Measurements from ENCODE around the gene ACKR2. TPM values are rescaled to one million over a fixed set of nuclear protein-coding genes. Genes with fewer than 3 reads are reported as not detected.

ACKR2 gene
- total and polyA plus RNA-seq, 2 experiments from 2014 or later: 0.35 TPM; not detected in 1

DNA sequence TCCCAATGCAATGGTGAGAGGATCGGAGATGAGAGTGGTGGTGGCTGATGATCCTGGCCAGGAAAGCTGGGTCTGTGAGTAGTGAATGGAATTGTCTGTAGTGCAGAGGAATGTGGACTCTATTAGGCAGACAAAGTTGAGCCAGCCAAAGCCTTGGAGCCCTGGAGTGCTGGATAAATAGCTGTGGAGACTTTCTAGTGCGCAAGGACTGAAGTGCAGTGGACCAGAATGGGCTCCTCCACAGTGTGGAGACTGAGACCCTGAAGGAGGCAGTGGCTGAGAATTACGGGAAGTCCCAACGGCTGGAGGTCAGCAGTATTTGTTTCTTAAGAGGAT is 97.6 kb downstream of the ACKR2 start (continued):
- TF ChIP-seq, protein P1, sequence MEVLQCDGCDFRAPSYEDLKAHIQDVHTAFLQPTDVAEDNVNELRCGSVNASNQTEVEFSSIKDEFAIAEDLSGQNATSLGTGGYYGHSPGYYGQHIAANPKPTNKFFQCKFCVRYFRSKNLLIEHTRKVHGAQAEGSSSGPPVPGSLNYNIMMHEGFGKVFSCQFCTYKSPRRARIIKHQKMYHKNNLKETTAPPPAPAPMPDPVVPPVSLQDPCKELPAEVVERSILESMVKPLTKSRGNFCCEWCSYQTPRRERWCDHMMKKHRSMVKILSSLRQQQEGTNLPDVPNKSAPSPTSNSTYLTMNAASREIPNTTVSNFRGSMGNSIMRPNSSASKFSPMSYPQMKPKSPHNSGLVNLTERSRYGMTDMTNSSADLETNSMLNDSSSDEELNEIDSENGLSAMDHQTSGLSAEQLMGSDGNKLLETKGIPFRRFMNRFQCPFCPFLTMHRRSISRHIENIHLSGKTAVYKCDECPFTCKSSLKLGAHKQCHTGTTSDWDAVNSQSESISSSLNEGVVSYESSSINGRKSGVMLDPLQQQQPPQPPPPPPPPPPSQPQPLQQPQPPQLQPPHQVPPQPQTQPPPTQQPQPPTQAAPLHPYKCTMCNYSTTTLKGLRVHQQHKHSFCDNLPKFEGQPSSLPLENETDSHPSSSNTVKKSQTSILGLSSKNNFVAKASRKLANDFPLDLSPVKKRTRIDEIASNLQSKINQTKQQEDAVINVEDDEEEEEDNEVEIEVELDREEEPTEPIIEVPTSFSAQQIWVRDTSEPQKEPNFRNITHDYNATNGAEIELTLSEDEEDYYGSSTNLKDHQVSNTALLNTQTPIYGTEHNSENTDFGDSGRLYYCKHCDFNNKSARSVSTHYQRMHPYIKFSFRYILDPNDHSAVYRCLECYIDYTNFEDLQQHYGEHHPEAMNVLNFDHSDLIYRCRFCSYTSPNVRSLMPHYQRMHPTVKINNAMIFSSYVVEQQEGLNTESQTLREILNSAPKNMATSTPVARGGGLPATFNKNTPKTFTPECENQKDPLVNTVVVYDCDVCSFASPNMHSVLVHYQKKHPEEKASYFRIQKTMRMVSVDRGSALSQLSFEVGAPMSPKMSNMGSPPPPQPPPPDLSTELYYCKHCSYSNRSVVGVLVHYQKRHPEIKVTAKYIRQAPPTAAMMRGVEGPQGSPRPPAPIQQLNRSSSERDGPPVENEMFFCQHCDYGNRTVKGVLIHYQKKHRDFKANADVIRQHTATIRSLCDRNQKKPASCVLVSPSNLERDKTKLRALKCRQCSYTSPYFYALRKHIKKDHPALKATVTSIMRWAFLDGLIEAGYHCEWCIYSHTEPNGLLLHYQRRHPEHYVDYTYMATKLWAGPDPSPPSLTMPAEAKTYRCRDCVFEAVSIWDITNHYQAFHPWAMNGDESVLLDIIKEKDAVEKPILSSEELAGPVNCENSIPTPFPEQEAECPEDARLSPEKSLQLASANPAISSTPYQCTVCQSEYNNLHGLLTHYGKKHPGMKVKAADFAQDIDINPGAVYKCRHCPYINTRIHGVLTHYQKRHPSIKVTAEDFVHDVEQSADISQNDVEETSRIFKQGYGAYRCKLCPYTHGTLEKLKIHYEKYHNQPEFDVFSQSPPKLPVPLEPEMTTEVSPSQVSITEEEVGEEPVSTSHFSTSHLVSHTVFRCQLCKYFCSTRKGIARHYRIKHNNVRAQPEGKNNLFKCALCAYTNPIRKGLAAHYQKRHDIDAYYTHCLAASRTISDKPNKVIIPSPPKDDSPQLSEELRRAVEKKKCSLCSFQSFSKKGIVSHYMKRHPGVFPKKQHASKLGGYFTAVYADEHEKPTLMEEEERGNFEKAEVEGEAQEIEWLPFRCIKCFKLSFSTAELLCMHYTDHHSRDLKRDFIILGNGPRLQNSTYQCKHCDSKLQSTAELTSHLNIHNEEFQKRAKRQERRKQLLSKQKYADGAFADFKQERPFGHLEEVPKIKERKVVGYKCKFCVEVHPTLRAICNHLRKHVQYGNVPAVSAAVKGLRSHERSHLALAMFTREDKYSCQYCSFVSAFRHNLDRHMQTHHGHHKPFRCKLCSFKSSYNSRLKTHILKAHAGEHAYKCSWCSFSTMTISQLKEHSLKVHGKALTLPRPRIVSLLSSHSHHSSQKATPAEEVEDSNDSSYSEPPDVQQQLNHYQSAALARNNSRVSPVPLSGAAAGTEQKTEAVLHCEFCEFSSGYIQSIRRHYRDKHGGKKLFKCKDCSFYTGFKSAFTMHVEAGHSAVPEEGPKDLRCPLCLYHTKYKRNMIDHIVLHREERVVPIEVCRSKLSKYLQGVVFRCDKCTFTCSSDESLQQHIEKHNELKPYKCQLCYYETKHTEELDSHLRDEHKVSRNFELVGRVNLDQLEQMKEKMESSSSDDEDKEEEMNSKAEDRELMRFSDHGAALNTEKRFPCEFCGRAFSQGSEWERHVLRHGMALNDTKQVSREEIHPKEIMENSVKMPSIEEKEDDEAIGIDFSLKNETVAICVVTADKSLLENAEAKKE (CRISPR knock-in tag; IDR thresholded peaks at IDR 0.05): no peak
- no peak for TF ChIP-seq NANOG (IDR thresholded peaks at IDR 0.05; ENCODE audit: borderline replicate concordance)
- TF ChIP-seq, protein P2, sequence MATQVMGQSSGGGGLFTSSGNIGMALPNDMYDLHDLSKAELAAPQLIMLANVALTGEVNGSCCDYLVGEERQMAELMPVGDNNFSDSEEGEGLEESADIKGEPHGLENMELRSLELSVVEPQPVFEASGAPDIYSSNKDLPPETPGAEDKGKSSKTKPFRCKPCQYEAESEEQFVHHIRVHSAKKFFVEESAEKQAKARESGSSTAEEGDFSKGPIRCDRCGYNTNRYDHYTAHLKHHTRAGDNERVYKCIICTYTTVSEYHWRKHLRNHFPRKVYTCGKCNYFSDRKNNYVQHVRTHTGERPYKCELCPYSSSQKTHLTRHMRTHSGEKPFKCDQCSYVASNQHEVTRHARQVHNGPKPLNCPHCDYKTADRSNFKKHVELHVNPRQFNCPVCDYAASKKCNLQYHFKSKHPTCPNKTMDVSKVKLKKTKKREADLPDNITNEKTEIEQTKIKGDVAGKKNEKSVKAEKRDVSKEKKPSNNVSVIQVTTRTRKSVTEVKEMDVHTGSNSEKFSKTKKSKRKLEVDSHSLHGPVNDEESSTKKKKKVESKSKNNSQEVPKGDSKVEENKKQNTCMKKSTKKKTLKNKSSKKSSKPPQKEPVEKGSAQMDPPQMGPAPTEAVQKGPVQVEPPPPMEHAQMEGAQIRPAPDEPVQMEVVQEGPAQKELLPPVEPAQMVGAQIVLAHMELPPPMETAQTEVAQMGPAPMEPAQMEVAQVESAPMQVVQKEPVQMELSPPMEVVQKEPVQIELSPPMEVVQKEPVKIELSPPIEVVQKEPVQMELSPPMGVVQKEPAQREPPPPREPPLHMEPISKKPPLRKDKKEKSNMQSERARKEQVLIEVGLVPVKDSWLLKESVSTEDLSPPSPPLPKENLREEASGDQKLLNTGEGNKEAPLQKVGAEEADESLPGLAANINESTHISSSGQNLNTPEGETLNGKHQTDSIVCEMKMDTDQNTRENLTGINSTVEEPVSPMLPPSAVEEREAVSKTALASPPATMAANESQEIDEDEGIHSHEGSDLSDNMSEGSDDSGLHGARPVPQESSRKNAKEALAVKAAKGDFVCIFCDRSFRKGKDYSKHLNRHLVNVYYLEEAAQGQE (IDR thresholded peaks at IDR 0.05; ENCODE audit: unreplicated experiment): no peak
- no peak for TF ChIP-seq POLR2AphosphoS5 (IDR thresholded peaks at IDR 0.05; ENCODE audit: low read depth)
- TF ChIP-seq, protein P3, sequence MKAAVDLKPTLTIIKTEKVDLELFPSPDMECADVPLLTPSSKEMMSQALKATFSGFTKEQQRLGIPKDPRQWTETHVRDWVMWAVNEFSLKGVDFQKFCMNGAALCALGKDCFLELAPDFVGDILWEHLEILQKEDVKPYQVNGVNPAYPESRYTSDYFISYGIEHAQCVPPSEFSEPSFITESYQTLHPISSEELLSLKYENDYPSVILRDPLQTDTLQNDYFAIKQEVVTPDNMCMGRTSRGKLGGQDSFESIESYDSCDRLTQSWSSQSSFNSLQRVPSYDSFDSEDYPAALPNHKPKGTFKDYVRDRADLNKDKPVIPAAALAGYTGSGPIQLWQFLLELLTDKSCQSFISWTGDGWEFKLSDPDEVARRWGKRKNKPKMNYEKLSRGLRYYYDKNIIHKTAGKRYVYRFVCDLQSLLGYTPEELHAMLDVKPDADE (IDR thresholded peaks at IDR 0.05): no peak

All from GM23338 (cell line).